GM10266 (cell line): ENCODE measurements around the gene PCDH12.

Source experiments
- DNase-seq: peaks from one replicate; pipeline ENCODE4 v3.0.0; 2012; ENCODE audit errors: extremely low spot score
- CTCF ChIP-seq: IDR thresholded peaks from 2 replicates; pipeline ENCODE4 v1.5.1; 2012; ENCODE audit warnings: mild to moderate bottlenecking, low read depth; ENCODE audit not compliant: control insufficient read depth, insufficient read depth; ENCODE audit errors: missing control alignments

Gene PCDH12

GRCh38 chr5:141976176-141976575 lies 18.2 kb upstream of the PCDH12 start:
- TF ChIP-seq CTCF, result no peak
- no peak for DNase-seq

GRCh38 chr5:141973871-141974595 lies 16.0 kb upstream of the PCDH12 start:
- no peak for DNase-seq
- no peak for TF ChIP-seq CTCF

GRCh38 chr5:141969783-141970771 lies 12.1 kb upstream of the PCDH12 start:
- TF ChIP-seq CTCF, result no peak
- peak; percentile 68 for DNase-seq

GRCh38 chr5:141968914-141969608 lies 11.1 kb upstream of the PCDH12 start, which contains the start of gene RNF14:
Gene RNF14, plus strand, starts transcription at chr5:141969105. Its CDS starts 4,484 bp downstream, at chr5:141973589.
- peak; percentile 91 for TF ChIP-seq CTCF
- DNase-seq, result peak; percentile 91

GRCh38 chr5:141966963-141967333 lies 8.9 kb upstream of the PCDH12 start:
- TF ChIP-seq CTCF, result no peak
- no peak for DNase-seq

GRCh38 chr5:141966275-141966962 lies 8.4 kb upstream of the PCDH12 start:
- TF ChIP-seq CTCF, result no peak
- no peak for DNase-seq
